Nephron progenitor cell (in vitro differentiated cells): ENCODE results near the gene KLC4.

Experiments used
- DNase-seq: peaks from one replicate; pipeline ENCODE4 v3.0.0; 2021
- H3K27ac Mint-ChIP-seq: 2 replicates; pipeline ENCODE4 v1.8.0; 2021; ENCODE audit warnings: mild to moderate bottlenecking, moderate library complexity, mixed read lengths
- H3K27me3 Mint-ChIP-seq: 2 replicates; pipeline ENCODE4 v1.8.0; 2021; ENCODE audit warnings: mild to moderate bottlenecking, low read depth, mixed read lengths; ENCODE audit not compliant: poor library complexity
- H3K36me3 Mint-ChIP-seq: 2 replicates; pipeline ENCODE4 v1.8.0; 2021; ENCODE audit warnings: low read depth, mixed read lengths
- H3K4me1 Mint-ChIP-seq: 2 replicates; pipeline ENCODE4 v1.8.0; 2021; ENCODE audit warnings: mixed read lengths
- H3K4me3 Mint-ChIP-seq: 2 replicates; pipeline ENCODE4 v1.8.0; 2021; ENCODE audit warnings: mild to moderate bottlenecking, moderate library complexity, mixed read lengths
- H3K9me3 Mint-ChIP-seq: 2 replicates; pipeline ENCODE4 v1.8.0; 2021; ENCODE audit warnings: mild to moderate bottlenecking, moderate library complexity, mixed read lengths
- CTCF ChIP-seq: fragments of 200-600 bp; sonication (generic); IDR thresholded peaks from 2 replicates; pipeline ENCODE4 v1.5.0; 2021; ENCODE audit warnings: antibody characterized with exemption

KLC4 gene

GRCh38 chr6:43050981-43051380 is 8.4 kb upstream of the KLC4 start:
- TF ChIP-seq CTCF, result no peak
- H3K27me3 Mint-ChIP-seq, result no peaks in the 10 kb centered on the region
- H3K4me3 Mint-ChIP-seq, result peak overlapping the region; percentile 63
- DNase-seq, result no peak
- peaks cover 39% of the 10 kb centered on the region for H3K4me1 Mint-ChIP-seq
- H3K9me3 Mint-ChIP-seq, result no peaks in the 10 kb centered on the region
- peak overlapping the region; percentile 87 for H3K27ac Mint-ChIP-seq
- H3K36me3 Mint-ChIP-seq, result peaks cover 58% of the 10 kb centered on the region

- peak overlapping the region; percentile 96 for H3K4me3 Mint-ChIP-seq
- H3K36me3 Mint-ChIP-seq, result peaks cover 51% of the 10 kb centered on the region
- H3K9me3 Mint-ChIP-seq, result no peaks in the 10 kb centered on the region
- H3K27ac Mint-ChIP-seq, result peak overlapping the region; percentile 80
- H3K27me3 Mint-ChIP-seq, result no peaks in the 10 kb centered on the region
- H3K4me1 Mint-ChIP-seq, result peaks cover 39% of the 10 kb centered on the region
- TF ChIP-seq CTCF, result no peak
- no peak for DNase-seq
Observed at GRCh38 chr6:43052225-43052841, 7.1 kb upstream of the KLC4 start.

- Mint-ChIP-seq H3K4me3 (peak overlapping the region; percentile 96), H3K36me3 (peaks cover 52% of the 10 kb centered on the region), H3K27ac (peak overlapping the region; percentile 93), H3K27me3 (no peaks in the 10 kb centered on the region), H3K9me3 (no peaks in the 10 kb centered on the region), H3K4me1 (peaks cover 42% of the 10 kb centered on the region)
- DNase-seq, result peak; percentile 22
- TF ChIP-seq CTCF, result no peak
Observed at GRCh38 chr6:43052842-43053544, 6.4 kb upstream of the KLC4 start.

- Mint-ChIP-seq H3K4me3 (peak within 1 kb of the TSS; percentile 96), H3K9me3 (no peaks in the 10 kb centered on the region), H3K27ac (peak within 1 kb of the TSS; percentile 98), H3K4me1 (peaks cover 48% of the 10 kb centered on the region), H3K36me3 (peaks cover 57% of the 10 kb centered on the region), H3K27me3 (no peaks in the 10 kb centered on the region)
- no peak for TF ChIP-seq CTCF
- DNase-seq, result peak; percentile 85
Observed at GRCh38 chr6:43053545-43054205, 5.8 kb upstream of the KLC4 start, which contains the start of gene CUL7. Gene CUL7, minus strand, starts transcription at chr6:43053851. Its CDS starts 1,063 bp downstream, at chr6:43052788.

GRCh38 chr6:43054206-43054943 is 5.1 kb upstream of the KLC4 start:
- TF ChIP-seq CTCF, result no peak
- Mint-ChIP-seq H3K27ac (peak overlapping the region; percentile 98), H3K4me3 (peak overlapping the region; percentile 96), H3K36me3 (peaks cover 53% of the 10 kb centered on the region), H3K27me3 (no peaks in the 10 kb centered on the region), H3K9me3 (no peaks in the 10 kb centered on the region), H3K4me1 (peaks cover 54% of the 10 kb centered on the region)
- no peak for DNase-seq
